HEK293 (cell line): ENCODE measurements around the gene AMBRA1.

Source experiments
- CTCF ChIP-seq: fragments of 450-650 bp; formaldehyde crosslinking; IDR thresholded peaks from 2 replicates; pipeline ENCODE4 v1.5.1; 2016; ENCODE audit warnings: missing biosample characterization, missing genetic modification characterization
- IKZF3 ChIP-seq: fragments of 450-650 bp; IDR thresholded peaks from 2 replicates; pipeline ENCODE4 v1.5.0; 2018; ENCODE audit warnings: missing biosample characterization, mild to moderate bottlenecking, missing genetic modification characterization, moderate library complexity
- PATZ1 ChIP-seq: fragments of 450-650 bp; formaldehyde crosslinking; IDR thresholded peaks from 2 replicates; pipeline ENCODE4 v1.5.1; 2016; ENCODE audit warnings: missing biosample characterization, missing genetic modification characterization
- ZNF140 ChIP-seq: fragments of 450-650 bp; formaldehyde crosslinking; IDR thresholded peaks from 2 replicates; pipeline ENCODE4 v1.5.1; 2016; ENCODE audit warnings: missing biosample characterization, missing genetic modification characterization
- ZNF146 ChIP-seq: fragments of 450-650 bp; formaldehyde crosslinking; IDR thresholded peaks from 2 replicates; pipeline ENCODE4 v1.5.1; 2016; ENCODE audit warnings: missing biosample characterization, missing genetic modification characterization
- ZNF362 ChIP-seq: fragments of 450-650 bp; formaldehyde crosslinking; IDR thresholded peaks from 2 replicates; pipeline ENCODE4 v1.5.1; 2016; ENCODE audit warnings: missing biosample characterization, missing genetic modification characterization
- ZNF530 ChIP-seq: fragments of 450-650 bp; formaldehyde crosslinking; IDR thresholded peaks from 2 replicates; pipeline ENCODE4 v1.5.1; 2016; ENCODE audit warnings: low read depth, missing biosample characterization, missing genetic modification characterization
- TF ChIP-seq, protein P1 (sequence below): fragments of 450-650 bp; formaldehyde crosslinking; IDR thresholded peaks from 2 replicates; pipeline ENCODE4 v1.5.1; 2016; ENCODE audit warnings: missing biosample characterization, missing genetic modification characterization
- TF ChIP-seq, protein P2 (sequence below): fragments of 450-650 bp; formaldehyde crosslinking; IDR thresholded peaks from 2 replicates; pipeline ENCODE4 v1.5.1; 2016; ENCODE audit warnings: missing biosample characterization, missing genetic modification characterization, low read depth

- no peak for TF ChIP-seq ZNF140 (tag by site-specific recombination)
- TF ChIP-seq, protein P1, sequence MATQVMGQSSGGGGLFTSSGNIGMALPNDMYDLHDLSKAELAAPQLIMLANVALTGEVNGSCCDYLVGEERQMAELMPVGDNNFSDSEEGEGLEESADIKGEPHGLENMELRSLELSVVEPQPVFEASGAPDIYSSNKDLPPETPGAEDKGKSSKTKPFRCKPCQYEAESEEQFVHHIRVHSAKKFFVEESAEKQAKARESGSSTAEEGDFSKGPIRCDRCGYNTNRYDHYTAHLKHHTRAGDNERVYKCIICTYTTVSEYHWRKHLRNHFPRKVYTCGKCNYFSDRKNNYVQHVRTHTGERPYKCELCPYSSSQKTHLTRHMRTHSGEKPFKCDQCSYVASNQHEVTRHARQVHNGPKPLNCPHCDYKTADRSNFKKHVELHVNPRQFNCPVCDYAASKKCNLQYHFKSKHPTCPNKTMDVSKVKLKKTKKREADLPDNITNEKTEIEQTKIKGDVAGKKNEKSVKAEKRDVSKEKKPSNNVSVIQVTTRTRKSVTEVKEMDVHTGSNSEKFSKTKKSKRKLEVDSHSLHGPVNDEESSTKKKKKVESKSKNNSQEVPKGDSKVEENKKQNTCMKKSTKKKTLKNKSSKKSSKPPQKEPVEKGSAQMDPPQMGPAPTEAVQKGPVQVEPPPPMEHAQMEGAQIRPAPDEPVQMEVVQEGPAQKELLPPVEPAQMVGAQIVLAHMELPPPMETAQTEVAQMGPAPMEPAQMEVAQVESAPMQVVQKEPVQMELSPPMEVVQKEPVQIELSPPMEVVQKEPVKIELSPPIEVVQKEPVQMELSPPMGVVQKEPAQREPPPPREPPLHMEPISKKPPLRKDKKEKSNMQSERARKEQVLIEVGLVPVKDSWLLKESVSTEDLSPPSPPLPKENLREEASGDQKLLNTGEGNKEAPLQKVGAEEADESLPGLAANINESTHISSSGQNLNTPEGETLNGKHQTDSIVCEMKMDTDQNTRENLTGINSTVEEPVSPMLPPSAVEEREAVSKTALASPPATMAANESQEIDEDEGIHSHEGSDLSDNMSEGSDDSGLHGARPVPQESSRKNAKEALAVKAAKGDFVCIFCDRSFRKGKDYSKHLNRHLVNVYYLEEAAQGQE, result no peak
- TF ChIP-seq ZNF146 (tag by site-specific recombination), result no peak
- no peak for TF ChIP-seq CTCF (tag by site-specific recombination)
- no peak for TF ChIP-seq ZNF362 (tag by site-specific recombination)
- no peak for TF ChIP-seq ZNF530 (tag by site-specific recombination)
- TF ChIP-seq, protein P2, sequence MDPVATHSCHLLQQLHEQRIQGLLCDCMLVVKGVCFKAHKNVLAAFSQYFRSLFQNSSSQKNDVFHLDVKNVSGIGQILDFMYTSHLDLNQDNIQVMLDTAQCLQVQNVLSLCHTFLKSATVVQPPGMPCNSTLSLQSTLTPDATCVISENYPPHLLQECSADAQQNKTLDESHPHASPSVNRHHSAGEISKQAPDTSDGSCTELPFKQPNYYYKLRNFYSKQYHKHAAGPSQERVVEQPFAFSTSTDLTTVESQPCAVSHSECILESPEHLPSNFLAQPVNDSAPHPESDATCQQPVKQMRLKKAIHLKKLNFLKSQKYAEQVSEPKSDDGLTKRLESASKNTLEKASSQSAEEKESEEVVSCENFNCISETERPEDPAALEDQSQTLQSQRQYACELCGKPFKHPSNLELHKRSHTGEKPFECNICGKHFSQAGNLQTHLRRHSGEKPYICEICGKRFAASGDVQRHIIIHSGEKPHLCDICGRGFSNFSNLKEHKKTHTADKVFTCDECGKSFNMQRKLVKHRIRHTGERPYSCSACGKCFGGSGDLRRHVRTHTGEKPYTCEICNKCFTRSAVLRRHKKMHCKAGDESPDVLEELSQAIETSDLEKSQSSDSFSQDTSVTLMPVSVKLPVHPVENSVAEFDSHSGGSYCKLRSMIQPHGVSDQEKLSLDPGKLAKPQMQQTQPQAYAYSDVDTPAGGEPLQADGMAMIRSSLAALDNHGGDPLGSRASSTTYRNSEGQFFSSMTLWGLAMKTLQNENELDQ (tag by site-specific recombination), result no peak
- no peak for TF ChIP-seq IKZF3 (tag by site-specific recombination)
- no peak for TF ChIP-seq PATZ1 (tag by site-specific recombination)
Measured at GRCh38 chr11:46640036-46640788, 46.4 kb upstream of the AMBRA1 start.
